Measurements from ENCODE around the gene DGKB. TPM values are rescaled to one million over a fixed set of nuclear protein-coding genes. Genes with fewer than 3 reads are reported as not detected.

DGKB gene
- total and polyA plus RNA-seq, 12 donors = 0.07 to 5.8 (median 1.5) TPM; not detected in 3

DNA sequence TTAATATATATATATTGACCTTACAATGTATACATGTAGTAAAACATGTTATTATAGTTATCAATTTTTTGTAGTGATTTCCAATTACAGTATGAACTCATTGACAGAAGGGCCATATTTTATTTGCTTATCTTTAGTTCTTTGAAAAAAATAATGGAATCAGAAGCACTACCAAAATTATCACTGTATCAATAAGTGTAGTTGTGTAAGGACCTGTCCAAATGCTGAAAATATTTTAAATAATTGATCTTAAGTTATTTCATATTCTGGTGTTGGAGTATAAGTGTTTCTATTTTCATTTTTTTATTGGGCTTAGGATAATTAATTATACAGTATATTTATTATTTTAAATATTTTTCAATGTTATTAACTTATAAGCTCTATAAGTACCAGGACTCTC lies 8.5 kb upstream of the DGKB start:
- Histone ChIP-seq H3K4me3 (no peak overlapping the region), H3K27ac (no peak overlapping the region), H3K27me3 (no peaks in the 10 kb centered on the region), H3K9me3 (replicated peaks in 1 of 3) (no peaks in the 10 kb centered on the region), H3K36me3 (replicated peaks in 1 of 2) (no peaks in the 10 kb centered on the region), H3K4me1 (replicated peaks in 1 of 2) (no peaks in the 10 kb centered on the region)
- intact Hi-C loops (cut with DNase I) = no loop called here
- TF ChIP-seq POLR2A (IDR thresholded peaks at IDR 0.05) = no peak
- no peak for DNase-seq

DNA sequence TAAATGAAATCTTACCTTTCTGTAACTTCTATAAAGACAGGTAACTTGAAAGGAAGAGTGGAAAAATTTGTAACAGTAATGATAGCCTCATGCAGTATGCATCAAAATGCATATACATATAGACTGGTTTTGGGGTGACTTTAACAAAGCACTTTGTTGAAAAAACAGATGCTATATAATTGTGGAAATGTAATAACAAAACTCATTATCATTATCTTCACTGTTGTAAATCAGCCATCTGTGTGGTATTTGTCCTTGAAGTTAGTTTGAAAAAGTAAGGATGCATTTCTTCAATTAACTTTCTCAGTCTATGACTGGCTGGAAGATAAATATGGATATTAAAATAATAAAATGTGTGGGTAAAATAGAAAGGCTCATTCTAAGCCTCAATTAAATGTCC lies 6.1 kb upstream of the DGKB start:
- no peaks in the 10 kb centered on the region for H3K36me3 ChIP-seq (replicated peaks in 1 of 2)
- H3K4me1 ChIP-seq (replicated peaks in 1 of 2) = no peaks in the 10 kb centered on the region
- no peak for DNase-seq
- no peaks in the 10 kb centered on the region for H3K9me3 ChIP-seq (replicated peaks in 1 of 3)
- no peaks in the 10 kb centered on the region for H3K27me3 ChIP-seq
- TF ChIP-seq POLR2A (IDR thresholded peaks at IDR 0.05) = no peak
- H3K27ac ChIP-seq = no peak overlapping the region
- intact Hi-C loops (cut with DNase I) = no loop called here
- H3K4me3 ChIP-seq = no peak overlapping the region

GRCh38 chr7:14905764-14906163 lies 3.2 kb upstream of the DGKB start:
- DNase-seq = no peak
- H3K4me3 ChIP-seq = no peak overlapping the region
- H3K27ac ChIP-seq = no peak overlapping the region
- no peaks in the 10 kb centered on the region for H3K27me3 ChIP-seq
- 52 to 68% (median 61%) methylated on average over 4 of the region's 4 CpGs for WGBS, 4 donors
- H3K9me3 ChIP-seq (replicated peaks in 1 of 3) = no peaks in the 10 kb centered on the region
- no peaks in the 10 kb centered on the region for H3K36me3 ChIP-seq (replicated peaks in 1 of 2)
- intact Hi-C loops (cut with DNase I) = no loop called here
- no peak for TF ChIP-seq POLR2A (IDR thresholded peaks at IDR 0.05)
- TF ChIP-seq, protein P1, sequence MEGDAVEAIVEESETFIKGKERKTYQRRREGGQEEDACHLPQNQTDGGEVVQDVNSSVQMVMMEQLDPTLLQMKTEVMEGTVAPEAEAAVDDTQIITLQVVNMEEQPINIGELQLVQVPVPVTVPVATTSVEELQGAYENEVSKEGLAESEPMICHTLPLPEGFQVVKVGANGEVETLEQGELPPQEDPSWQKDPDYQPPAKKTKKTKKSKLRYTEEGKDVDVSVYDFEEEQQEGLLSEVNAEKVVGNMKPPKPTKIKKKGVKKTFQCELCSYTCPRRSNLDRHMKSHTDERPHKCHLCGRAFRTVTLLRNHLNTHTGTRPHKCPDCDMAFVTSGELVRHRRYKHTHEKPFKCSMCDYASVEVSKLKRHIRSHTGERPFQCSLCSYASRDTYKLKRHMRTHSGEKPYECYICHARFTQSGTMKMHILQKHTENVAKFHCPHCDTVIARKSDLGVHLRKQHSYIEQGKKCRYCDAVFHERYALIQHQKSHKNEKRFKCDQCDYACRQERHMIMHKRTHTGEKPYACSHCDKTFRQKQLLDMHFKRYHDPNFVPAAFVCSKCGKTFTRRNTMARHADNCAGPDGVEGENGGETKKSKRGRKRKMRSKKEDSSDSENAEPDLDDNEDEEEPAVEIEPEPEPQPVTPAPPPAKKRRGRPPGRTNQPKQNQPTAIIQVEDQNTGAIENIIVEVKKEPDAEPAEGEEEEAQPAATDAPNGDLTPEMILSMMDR (IDR thresholded peaks at IDR 0.05) = no peak
- no peaks in the 10 kb centered on the region for H3K4me1 ChIP-seq (replicated peaks in 1 of 2)

GRCh38 chr7:14900051-14900450 lies 2.5 kb downstream of the DGKB start:
- TF ChIP-seq POLR2A (IDR thresholded peaks at IDR 0.05) = no peak
- TF ChIP-seq, protein P1 (IDR thresholded peaks at IDR 0.05) = no peak
- H3K4me3 ChIP-seq = no peak overlapping the region
- no peaks in the 10 kb centered on the region for H3K27me3 ChIP-seq
- DNase-seq = no peak
- H3K9me3 ChIP-seq (replicated peaks in 1 of 3) = no peaks in the 10 kb centered on the region
- no peaks in the 10 kb centered on the region for H3K4me1 ChIP-seq (replicated peaks in 1 of 2)
- intact Hi-C loops (cut with DNase I) = no loop called here
- H3K27ac ChIP-seq = no peak overlapping the region
- no peaks in the 10 kb centered on the region for H3K36me3 ChIP-seq (replicated peaks in 1 of 2)
- 66 to 83% (median 73%) methylated on average over 4 of the region's 4 CpGs for WGBS, 4 donors

DNA sequence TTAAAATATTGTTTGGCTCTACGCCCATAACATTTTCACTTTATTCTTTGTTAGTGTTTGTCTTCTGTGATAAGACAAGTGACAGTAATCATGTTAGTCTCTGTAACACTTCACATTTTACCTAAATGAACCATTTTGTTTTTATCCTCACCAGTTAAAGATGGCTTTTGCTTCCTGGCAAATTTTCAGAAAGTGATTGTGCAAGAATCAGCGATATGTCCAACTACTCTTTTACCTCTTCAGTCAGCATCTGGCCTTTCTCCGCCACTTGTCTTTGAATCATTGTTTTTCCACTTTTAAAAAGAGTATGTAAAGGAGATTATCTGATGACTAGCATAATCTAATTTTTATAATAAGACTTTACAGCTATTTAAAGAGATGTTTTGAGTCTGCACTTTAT lies 3.5 kb downstream of the DGKB start:
- no peaks in the 10 kb centered on the region for H3K9me3 ChIP-seq (replicated peaks in 1 of 3)
- intact Hi-C loops (cut with DNase I) = no loop called here
- H3K36me3 ChIP-seq (replicated peaks in 1 of 2) = no peaks in the 10 kb centered on the region
- no peak overlapping the region for H3K27ac ChIP-seq
- TF ChIP-seq POLR2A (IDR thresholded peaks at IDR 0.05) = no peak
- TF ChIP-seq, protein P1 (IDR thresholded peaks at IDR 0.05) = no peak
- H3K27me3 ChIP-seq = no peaks in the 10 kb centered on the region
- H3K4me3 ChIP-seq = no peak overlapping the region
- 54 to 56% (median 55%) methylated on average over 3 of the region's 3 CpGs for WGBS, 4 donors
- DNase-seq = no peak
- no peaks in the 10 kb centered on the region for H3K4me1 ChIP-seq (replicated peaks in 1 of 2)

Data from adrenal gland (tissue), 12 donors.